GM10248 (cell line): ENCODE data around the gene NFATC2.
A peak's percentile ranks its signal among the peaks of the same experiment; 100 is the strongest.

Experiments
- CTCF ChIA-PET: fragments of 300-600 bp; sonication (Branson Sonifier 250); formaldehyde crosslinking; extraction: SDS; loops from one replicate; lab custom pipeline; 2021; ENCODE audit warnings: antibody characterized with exemption; lab: Yijun Ruan, JAX
- POLR2A ChIA-PET: fragments of 350-650 bp; sonication (Branson Sonifier 250); formaldehyde crosslinking; extraction: SDS; loops from one replicate; lab custom pipeline; 2020; ENCODE audit warnings: antibody characterized with exemption; lab: Yijun Ruan, JAX
- DNase-seq: peaks from one replicate; pipeline ENCODE4 v3.0.0; 2012; ENCODE audit errors: extremely low spot score
- TF ChIP-seq, protein P1 (sequence below): IDR thresholded peaks from 2 replicates; pipeline ENCODE4 v1.5.1; 2012; ENCODE audit warnings: mild to moderate bottlenecking, low read depth; ENCODE audit errors: extremely low read depth, missing control alignments, control extremely low read depth

The NFATC2 gene

DNA sequence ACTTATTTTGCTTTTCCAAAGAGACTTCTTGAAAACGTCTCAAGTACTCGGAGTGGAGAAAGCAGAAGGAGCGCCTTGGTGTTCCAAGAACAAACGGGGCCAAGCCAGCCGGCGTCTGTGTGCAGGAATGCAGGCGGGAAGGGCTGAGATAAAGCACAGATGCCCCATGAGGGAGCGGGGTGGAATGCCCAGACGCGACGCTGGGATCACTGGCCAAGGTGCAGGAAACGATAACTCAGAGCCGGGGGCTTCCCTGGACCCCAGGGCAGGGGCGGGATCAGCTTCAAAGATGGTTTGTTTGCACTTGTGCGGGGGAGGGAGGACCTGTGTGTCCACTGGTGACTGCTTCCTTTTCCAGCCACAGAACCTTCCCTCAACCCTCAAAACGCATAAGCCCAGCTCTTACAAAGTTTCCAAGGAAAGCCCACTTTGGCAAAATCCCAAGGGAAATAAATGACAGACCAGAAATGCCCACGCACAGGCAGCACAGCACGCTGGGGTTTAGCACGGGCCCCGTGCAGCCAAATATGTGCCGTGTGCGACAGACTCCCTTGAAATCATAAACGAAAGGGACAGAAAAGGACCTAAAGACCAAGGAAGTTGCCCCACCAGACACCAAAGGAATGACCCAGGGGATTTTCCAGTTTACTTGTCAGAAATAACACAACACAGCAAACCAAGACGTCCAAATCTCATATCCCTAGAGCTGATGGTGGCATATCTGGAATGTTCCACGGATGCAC, 113.9 kb downstream of the NFATC2 start:
- TF ChIP-seq, protein P1, sequence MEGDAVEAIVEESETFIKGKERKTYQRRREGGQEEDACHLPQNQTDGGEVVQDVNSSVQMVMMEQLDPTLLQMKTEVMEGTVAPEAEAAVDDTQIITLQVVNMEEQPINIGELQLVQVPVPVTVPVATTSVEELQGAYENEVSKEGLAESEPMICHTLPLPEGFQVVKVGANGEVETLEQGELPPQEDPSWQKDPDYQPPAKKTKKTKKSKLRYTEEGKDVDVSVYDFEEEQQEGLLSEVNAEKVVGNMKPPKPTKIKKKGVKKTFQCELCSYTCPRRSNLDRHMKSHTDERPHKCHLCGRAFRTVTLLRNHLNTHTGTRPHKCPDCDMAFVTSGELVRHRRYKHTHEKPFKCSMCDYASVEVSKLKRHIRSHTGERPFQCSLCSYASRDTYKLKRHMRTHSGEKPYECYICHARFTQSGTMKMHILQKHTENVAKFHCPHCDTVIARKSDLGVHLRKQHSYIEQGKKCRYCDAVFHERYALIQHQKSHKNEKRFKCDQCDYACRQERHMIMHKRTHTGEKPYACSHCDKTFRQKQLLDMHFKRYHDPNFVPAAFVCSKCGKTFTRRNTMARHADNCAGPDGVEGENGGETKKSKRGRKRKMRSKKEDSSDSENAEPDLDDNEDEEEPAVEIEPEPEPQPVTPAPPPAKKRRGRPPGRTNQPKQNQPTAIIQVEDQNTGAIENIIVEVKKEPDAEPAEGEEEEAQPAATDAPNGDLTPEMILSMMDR: no peak
- no peak for DNase-seq
- POLR2A ChIA-PET: interaction anchor here (0.6 kb wide), 1 partner anchor 10 kb away, joined by 4 read pairs; no protein-coding TSS in a partner anchor
- CTCF ChIA-PET: interaction anchor here (1.4 kb wide), 1 partner anchor 38 kb away, joined by 3 read pairs; no protein-coding TSS in a partner anchor

- DNase-seq: no peak
- POLR2A ChIA-PET: no interaction called here
- CTCF ChIA-PET: no interaction called here
- TF ChIP-seq, protein P1: no peak
These were observed 114.7 kb downstream of the NFATC2 start for GRCh38 chr20:51427651-51428291.

DNA sequence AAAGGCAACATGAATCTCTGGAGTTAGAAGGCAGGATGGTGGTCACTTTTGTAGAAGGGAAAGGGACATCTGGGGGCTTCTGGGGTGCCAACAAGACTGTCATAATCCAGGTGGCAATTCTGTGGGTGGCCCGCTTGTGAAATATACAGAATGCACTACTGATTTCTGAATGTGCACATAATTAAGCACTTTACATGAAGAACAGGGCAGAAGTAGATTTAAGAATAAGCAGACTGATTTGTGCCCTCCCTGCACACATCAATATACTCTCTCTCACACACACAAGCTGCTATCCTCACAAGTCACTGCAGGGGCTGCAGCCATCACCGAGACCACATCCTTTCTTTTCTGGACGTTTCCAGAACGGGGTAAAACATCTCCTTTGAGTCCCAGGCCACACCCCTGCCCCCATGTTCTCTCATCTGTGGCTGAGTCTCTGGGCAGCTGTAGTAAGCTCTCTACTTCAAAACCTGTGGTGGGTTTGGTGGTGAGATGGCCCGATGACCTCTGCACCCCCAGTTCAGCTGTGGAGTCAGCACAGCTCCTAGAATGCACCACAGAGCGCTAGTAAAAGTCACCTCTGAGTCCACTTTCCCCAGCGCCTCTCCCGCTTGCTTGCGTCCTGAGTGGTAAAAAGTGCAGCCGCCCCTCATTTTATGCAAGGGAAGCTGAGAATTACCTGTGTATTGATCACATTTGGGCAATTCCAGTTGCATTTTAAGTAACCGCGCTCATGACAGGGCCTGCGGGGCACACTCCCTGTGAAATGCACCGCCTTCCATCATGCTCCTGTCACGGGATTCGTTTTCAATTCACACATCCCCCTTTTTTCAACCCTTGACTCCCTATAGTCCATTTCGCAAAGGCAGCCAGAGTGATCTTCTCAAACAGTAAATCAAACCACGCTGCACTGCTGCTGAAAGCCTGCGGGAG, 115.5 kb downstream of the NFATC2 start:
- CTCF ChIA-PET: no interaction called here
- POLR2A ChIA-PET: no interaction called here
- TF ChIP-seq, protein P1: no peak
- no peak for DNase-seq

GRCh38 chr20:51425347-51426106, 117.0 kb downstream of the NFATC2 start:
- DNase-seq: no peak
- ChIA-PET CTCF (interaction anchor here (1.0 kb wide), 1 partner anchor 170 kb away, joined by 3 read pairs; no protein-coding TSS in a partner anchor), POLR2A (no interaction called here)
- TF ChIP-seq, protein P1: peak; percentile 1

DNA sequence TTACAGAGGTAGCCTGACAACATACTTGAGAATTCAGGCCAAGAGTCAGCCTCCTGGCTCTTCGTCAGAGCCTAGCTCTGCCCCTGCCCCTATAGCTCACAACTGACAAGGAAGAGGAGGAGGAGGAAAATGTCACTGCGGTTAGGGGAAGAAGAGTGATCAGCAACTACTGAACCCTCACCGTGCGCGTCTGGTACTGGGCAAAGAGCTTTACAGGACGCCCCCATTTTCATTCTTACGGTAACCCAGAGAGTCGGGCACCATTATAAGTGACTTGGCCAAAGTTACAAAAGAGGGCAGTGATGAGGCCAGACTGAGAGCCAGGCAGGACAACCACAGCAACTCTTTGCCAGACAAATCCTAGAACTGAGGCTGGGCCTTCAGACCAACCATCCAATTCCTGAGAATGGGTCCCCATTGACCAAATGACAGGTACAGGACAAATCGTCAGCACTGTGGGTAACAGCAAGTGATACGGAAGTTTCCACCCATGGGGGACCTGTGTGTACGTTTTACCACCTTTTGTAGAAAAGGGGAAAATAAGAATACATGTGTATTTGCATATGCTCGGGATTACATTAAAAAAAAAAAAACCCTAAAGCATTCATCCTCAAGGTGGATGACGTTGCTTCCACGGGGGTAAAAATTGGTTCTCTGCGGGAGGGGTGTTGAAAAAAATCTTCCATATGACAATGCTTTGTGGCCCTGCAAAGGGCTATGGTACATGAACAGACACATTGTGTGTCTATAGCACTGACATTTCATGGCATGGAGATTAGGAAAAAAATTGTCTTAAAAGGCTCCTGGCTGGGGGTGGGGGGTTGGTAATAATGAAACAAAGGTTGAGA, 118.0 kb downstream of the NFATC2 start:
- CTCF ChIA-PET: interaction anchor here (0.9 to 1.9 kb wide), 5 partner anchors 9 to 54 kb away, joined by 3 to 5 read pairs (median 3); no protein-coding TSS in a partner anchor
- POLR2A ChIA-PET: interaction anchor here (0.7 kb wide), 1 partner anchor 20 kb away, joined by 3 read pairs; no protein-coding TSS in a partner anchor
- TF ChIP-seq, protein P1: no peak
- no peak for DNase-seq
